K562 (cell line): ENCODE measurements around the gene PLCB4. TPM values are rescaled to one million over a fixed set of nuclear protein-coding genes. Genes with fewer than 3 reads are reported as not detected.

Source experiments
- ATAC-seq: fragments of 200-7000 bp; cut with Tn5 transposase; 3 replicates; pipeline ENCODE4 v1.9.1; 2020; ENCODE audit warnings: moderate library complexity
- BruUV-seq: library from RNA; stranded (reverse); fragments of 400-500 nt; replicated peaks from 2 replicates; lab custom pipeline; 2021; lab: Mats Ljungman, UMichigan
- CTCF ChIA-PET: fragments of 300-600 bp; formaldehyde crosslinking; extraction: SDS; loops from one replicate; lab custom pipeline; 2021; ENCODE audit warnings: low intra/inter-chr PET ratio; lab: Yijun Ruan, JAX
- POLR2A ChIA-PET: fragments of 300-600, 350-650 bp; sonication (Branson Sonifier 250); formaldehyde crosslinking; extraction: SDS; loops from one replicate; lab custom pipeline; 2021; ENCODE audit warnings: antibody characterized with exemption, inconsistent platforms; lab: Yijun Ruan, JAX
- DNase-seq, 4 experiments: peaks; one replicate each; pipeline versions ENCODE4 v3.0.0 to v3.0.0-alpha.2; 2011 to 2018; ENCODE audit warnings: low spot score in 3 of 4, mixed read lengths in 3 of 4; ENCODE audit errors: extremely low read depth in 1 of 4
- FAIRE-seq: peaks from 2 replicates; lab custom pipeline; 2011; peaks lifted over from hg19 to GRCh38; lab: Jason Lieb, UNC
- H2AFZ ChIP-seq: 2 replicates; pipeline ENCODE4 v1.6.0; 2011; ENCODE audit warnings: low read depth, low read length, control low read depth, inconsistent platforms
- H3K27ac ChIP-seq: fragments of 200-600 bp; 3 replicates; pipeline ENCODE4 v1.8.0; 2011; ENCODE audit warnings: low read depth, mild to moderate bottlenecking, control low read depth, inconsistent platforms, low read length, moderate library complexity, mixed read lengths; ENCODE audit errors: extremely low read depth
- H3K27me3 ChIP-seq, 2 experiments: fragments of 300-600 bp in 1 of 2; 2 replicates in 1 of 2; 3 replicates in 1 of 2; pipeline versions ENCODE4 v1.6.0 to v1.8.0; 2011; ENCODE audit warnings: inconsistent platforms in 2 of 2, low read length in 2 of 2, mild to moderate bottlenecking in 1 of 2, mixed read lengths in 1 of 2, moderate library complexity in 1 of 2; ENCODE audit not compliant: control insufficient read depth in 2 of 2, insufficient read depth in 2 of 2
- H3K36me3 ChIP-seq: fragments of 300-600 bp; 3 replicates; pipeline ENCODE4 v1.8.0; 2011; ENCODE audit warnings: mild to moderate bottlenecking, low read length, inconsistent platforms; ENCODE audit not compliant: control insufficient read depth, insufficient read depth
- H3K4me1 ChIP-seq, 2 experiments: fragments of 200-600 bp in 1 of 2; replicated peaks in 1 of 2; 2 replicates in 1 of 2; 3 replicates in 1 of 2; pipeline versions ENCODE4 v1.5.1 to v1.8.0; 2011; ENCODE audit warnings: inconsistent platforms in 2 of 2, low read length in 2 of 2, mild to moderate bottlenecking in 1 of 2, mixed read lengths in 1 of 2, moderate library complexity in 1 of 2; ENCODE audit not compliant: control insufficient read depth in 2 of 2, insufficient read depth in 2 of 2
- H3K4me2 ChIP-seq: 2 replicates; pipeline ENCODE4 v1.6.1; 2011; ENCODE audit warnings: low read length, control low read depth, inconsistent platforms, mixed read lengths; ENCODE audit not compliant: insufficient read depth
- H3K4me3 ChIP-seq: fragments of 200-600 bp; sonication (generic), shearing (Covaris generic); 2 replicates; pipeline ENCODE4 v1.5.1; 2016; ENCODE audit warnings: control low read depth, inconsistent platforms
- H3K79me2 ChIP-seq: fragments of 200-600 bp; 3 replicates; pipeline ENCODE4 v1.8.0; 2011; ENCODE audit warnings: low read length, inconsistent platforms; ENCODE audit not compliant: control insufficient read depth, insufficient read depth
- H3K9ac ChIP-seq, 2 experiments: 2 replicates each; pipeline versions ENCODE4 v1.6.0 to v1.6.1; 2011; ENCODE audit warnings: low read depth in 2 of 2, low read length in 2 of 2, control low read depth in 1 of 2, inconsistent platforms in 1 of 2, mild to moderate bottlenecking in 1 of 2, mixed read lengths in 1 of 2; ENCODE audit not compliant: insufficient read depth in 1 of 2
- H3K9me1 ChIP-seq: one replicate; pipeline ENCODE4 v1.6.0; 2011; ENCODE audit warnings: inconsistent platforms, mild to moderate bottlenecking, low read length, moderate library complexity; ENCODE audit not compliant: control insufficient read depth, insufficient read depth
- H3K9me3 ChIP-seq: replicated peaks from 2 replicates; pipeline ENCODE4 v1.5.1; 2011; ENCODE audit warnings: low read depth, low read length, inconsistent platforms; ENCODE audit not compliant: control insufficient read depth, insufficient read depth
- H4K20me1 ChIP-seq: replicated peaks from 2 replicates; pipeline ENCODE4 v1.6.1; 2011; ENCODE audit warnings: low read length, inconsistent platforms, mixed read lengths; ENCODE audit not compliant: control insufficient read depth, insufficient read depth
- CTCF ChIP-seq, 3 experiments: IDR thresholded peaks in 2 of 3; conservative IDR thresholded peaks in 1 of 3; 2 replicates each; pipeline ENCODE4 v1.5.1; 2011 to 2012; ENCODE audit warnings: low read length in 3 of 3, mild to moderate bottlenecking in 3 of 3, control low read depth in 2 of 3, improper control_type of control experiment in 1 of 3, inconsistent platforms in 1 of 3, low read depth in 1 of 3, mixed read lengths in 1 of 3, moderate library complexity in 1 of 3; ENCODE audit not compliant: insufficient read depth in 2 of 3
- FOSL1 ChIP-seq: fragments of 200-800 bp; sonication (Bioruptor generic); conservative IDR thresholded peaks from 2 replicates; pipeline ENCODE4 v1.6.1; 2016; ENCODE audit warnings: missing genetic modification characterization, missing compliant biosample characterization
- WGBS: fragments of 100-300 bp; shearing (Covaris generic); methylation state at CpG from one replicate; pipeline ENCODE4 v1.1.6; 2016; ENCODE audit warnings: low coverage, mixed read lengths; ENCODE audit not compliant: insufficient coverage; ENCODE audit errors: missing lambda C conversion rate; 5-methylcytosine and 5-hydroxymethylcytosine counted together
- in situ Hi-C: fragments of 300-500 bp; cut with MboI; formaldehyde crosslinking; loops from 4 replicates; pipeline ENCODE4 v1.15.0; 2018; ENCODE audit warnings: inconsistent platforms, mixed read lengths
- intact Hi-C: fragments of 100-400 bp; cut with micrococcal nuclease; formaldehyde crosslinking; loops from 2 replicates; pipeline ENCODE4 v1.14.2; 2022
- polyA plus RNA-seq, 8 experiments: library from polyadenylated mRNA; depleted of rRNA in 4 of 8; stranded (reverse) in 5 of 8; unstranded in 3 of 8; fragments of >200 nt; fragmentation: Nextera tagmentation in 2 of 8; fragmentation: Illumina TruSeq in 1 of 8; extraction: Ambion mirVana in 2 of 8; extraction: Trizol in 1 of 8; gene quantifications; 2 replicates each; pipeline versions ENCODE4 v1.2.1 to v1.2.3, GENCODE V29; 2011 to 2014; ENCODE audit warnings: inconsistent platforms in 1 of 8, missing spikeins in 1 of 8
- total RNA-seq, 7 experiments: library from RNA; depleted of rRNA in 6 of 7; stranded (reverse); fragments of >200 nt in 6 of 7; fragmentation: Illumina TruSeq in 2 of 7; extraction: Trizol in 2 of 7; gene quantifications; 2 replicates each; pipeline versions ENCODE4 v1.2.1 to v1.2.3, GENCODE V29; 2011 to 2021; ENCODE audit warnings: low replicate concordance in 1 of 7

Gene PLCB4
- total and polyA plus RNA-seq, 9 of the 15 experiments (the other 6 are each of a cell fraction or from before 2014, with no cell fraction given): 0.20 to 2.9 (median 0.52) TPM

DNA sequence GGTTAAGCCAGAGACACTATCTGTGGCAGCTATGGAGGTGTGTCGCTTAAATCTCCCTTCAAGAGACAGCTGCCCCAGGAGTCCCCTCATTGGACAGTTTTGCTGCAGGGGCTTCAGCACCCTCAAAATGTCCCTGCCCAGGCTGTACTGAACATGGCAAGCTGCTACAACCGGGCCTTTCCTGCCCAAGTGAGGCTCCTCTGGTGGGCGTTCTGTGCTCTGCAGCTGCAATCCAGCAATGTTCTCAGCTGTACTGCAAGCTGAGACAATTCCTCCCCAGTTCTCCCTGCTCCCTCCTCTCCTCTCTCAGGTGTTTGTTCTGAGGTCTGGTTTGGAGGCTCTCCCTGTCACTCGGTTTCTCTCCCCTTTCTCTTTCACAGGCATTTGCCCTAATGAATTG, 254.7 kb downstream of the PLCB4 start:
- no peak for FAIRE-seq
- ATAC-seq: peak; percentile 70; the same call in 2 of the 3 replicates
- no peaks in the 10 kb centered on the region for H3K9me1 ChIP-seq
- 3% methylated on average over 3 of the region's 4 CpGs for WGBS
- H3K4me2 ChIP-seq: no peak overlapping the region
- H2AFZ ChIP-seq: no peak overlapping the region
- in situ Hi-C loops (no loop called here), intact Hi-C loops (no loop called here)
- no peaks in the 10 kb centered on the region for H4K20me1 ChIP-seq
- TF ChIP-seq FOSL1 (tag) (no peak), CTCF (IDR thresholded peaks at IDR 0.05 in 2 of 3, conservative IDR thresholded peaks at IDR 0.05 in 1 of 3; ENCODE audit: insufficient read depth in 2 of 3, low read depth in 1 of 3, low read length in 3 of 3) (peak in 2 of 3 experiments; percentile 9 to 11; a peak in 1 of 6 replicates)
- BruUV-seq: no TSS peak
- H3K9ac ChIP-seq: no peak overlapping the region
- H3K4me1 ChIP-seq: peaks cover 0 to 4% of the 10 kb centered on the region in 2 experiments; a peak in 2 of 5 replicates
- H3K27me3 ChIP-seq: no peaks in the 10 kb centered on the region
- no peaks in the 10 kb centered on the region for H3K79me2 ChIP-seq
- no peaks in the 10 kb centered on the region for H3K9me3 ChIP-seq
- DNase-seq: peak in 2 of 4 experiments; percentile 2 to 4
- ChIA-PET POLR2A (interaction anchor here (0.6 kb wide), 1 partner anchor 14 kb away, joined by 3 read pairs; no protein-coding TSS in a partner anchor), CTCF (no interaction called here)
- H3K4me3 ChIP-seq: no peak overlapping the region
- no peak overlapping the region for H3K27ac ChIP-seq
- H3K36me3 ChIP-seq: no peaks in the 10 kb centered on the region
